H1 (cell line): Measurements from ENCODE around the gene FRMD4A.

ENCODE experiments used
- ATF3 ChIP-seq: IDR thresholded peaks from 2 replicates; pipeline ENCODE4 v1.6.1; 2011; ENCODE audit warnings: low read depth, mild to moderate bottlenecking, low read length; ENCODE audit not compliant: insufficient read depth
- CHD7 ChIP-seq: fragments of 300-600 bp; sonication (generic); IDR thresholded peaks from 2 replicates; pipeline ENCODE4 v1.7.1; 2012; ENCODE audit warnings: low read length, moderate library complexity, mild to moderate bottlenecking, inconsistent platforms; ENCODE audit not compliant: insufficient replicate concordance
- CREB1 ChIP-seq: IDR thresholded peaks from 2 replicates; pipeline ENCODE4 v1.6.1; 2012; ENCODE audit warnings: inconsistent platforms
- CTCF ChIP-seq, 3 experiments: IDR thresholded peaks; 1 replicate in 2 of 3; 2 replicates in 1 of 3; pipeline versions ENCODE4 v1.5.1 to v1.6.1; 2011; ENCODE audit warnings: low read length in 3 of 3, mild to moderate bottlenecking in 3 of 3, inconsistent platforms in 2 of 3, low read depth in 1 of 3, moderate library complexity in 1 of 3; ENCODE audit not compliant: insufficient read depth in 1 of 3; ENCODE audit errors: control extremely low read depth in 1 of 3
- EZH2 ChIP-seq: fragments of 200-600 bp; sonication (generic); IDR thresholded peaks from 2 replicates; pipeline ENCODE4 v1.7.1; 2012; ENCODE audit warnings: low read depth, mild to moderate bottlenecking, moderate library complexity, low read length, inconsistent platforms; ENCODE audit not compliant: severe bottlenecking
- MAX ChIP-seq: IDR thresholded peaks from 2 replicates; pipeline ENCODE4 v1.6.1; 2012; ENCODE audit warnings: inconsistent platforms
- POLR2AphosphoS5 ChIP-seq: IDR thresholded peaks from 2 replicates; pipeline ENCODE4 v1.6.1; 2011; ENCODE audit warnings: low read depth, low read length
- RFX5 ChIP-seq: IDR thresholded peaks from 2 replicates; pipeline ENCODE4 v1.6.1; 2011; ENCODE audit warnings: low read depth, low read length, improper control_type of control experiment, borderline replicate concordance
- RXRA ChIP-seq: IDR thresholded peaks from 2 replicates; pipeline ENCODE4 v1.6.1; 2011; ENCODE audit warnings: low read depth, mild to moderate bottlenecking, low read length, moderate library complexity; ENCODE audit not compliant: insufficient read depth
- TAF1 ChIP-seq: IDR thresholded peaks from 2 replicates; pipeline ENCODE4 v1.6.1; 2011; ENCODE audit warnings: mild to moderate bottlenecking, low read depth, low read length
- TBP ChIP-seq: IDR thresholded peaks from 2 replicates; pipeline ENCODE4 v1.6.1; 2011; ENCODE audit warnings: low read depth, low read length, improper control_type of control experiment

GRCh38 chr10:14158575-14158974 lies 172.1 kb downstream of the FRMD4A start:
- TF ChIP-seq CTCF (IDR thresholded peaks at IDR 0.05; ENCODE audit: control extremely low read depth in 1 of 3, insufficient read depth in 1 of 3, low read depth in 1 of 3, low read length in 3 of 3) (no peak), POLR2AphosphoS5 (no peak), TBP (no peak), ATF3 (no peak), EZH2 (no peak), RFX5 (no peak), CHD7 (no peak), RXRA (no peak), CREB1 (no peak), MAX (no peak), TAF1 (no peak)
